ENCODE measurements around the gene MGST1. TPM values are rescaled to one million over a fixed set of nuclear protein-coding genes. Genes with fewer than 3 reads are reported as not detected.
A peak's percentile ranks its signal among the peaks of the same experiment; 100 is the strongest.

Gene MGST1
- polyA plus RNA-seq, 2 of the 4 experiments (the other 2 are of a cell fraction), result 949 to 1,309 TPM

GRCh38 chr12:16387919-16388318 is 40.5 kb downstream of the MGST1 start:
- H3K4me3 ChIP-seq, result no peak overlapping the region
- no peaks in the 10 kb centered on the region for H3K4me1 ChIP-seq
- H3K27ac ChIP-seq, result no peak overlapping the region
- no peak overlapping the region for H3K4me2 ChIP-seq
- ATAC-seq (no peak), DNase-seq (ENCODE audit: low read depth in 1 of 2, low spot score in 1 of 2) (no peak), FAIRE-seq (no peak)
- WGBS (ENCODE audit: missing lambda C conversion rate), result 97% methylated on average over 2 of the region's 2 CpGs
- TF ChIP-seq REST (IDR thresholded peaks at IDR 0.05), result no peak
- no peak for TF ChIP-seq JUN (IDR thresholded peaks at IDR 0.05)
- no peak for TF ChIP-seq BHLHE40 (IDR thresholded peaks at IDR 0.05; ENCODE audit: low read depth, low read length)
- no peak for TF ChIP-seq EHF (CRISPR knock-in tag; IDR thresholded peaks at IDR 0.05)
- CTCF ChIA-PET, result no interaction called here
- peaks cover 6% of the 10 kb centered on the region; the same call in 2 of the 3 replicates for H3K9me3 ChIP-seq
- POLR2A ChIA-PET, result no interaction called here

- ChIA-PET POLR2A (no interaction called here), CTCF (no interaction called here)
- no peak overlapping the region for H3K4me3 ChIP-seq
- ATAC-seq, result no peak
- no peaks in the 10 kb centered on the region for H3K4me1 ChIP-seq
- TF ChIP-seq HOXB5 (CRISPR knock-in tag; IDR thresholded peaks at IDR 0.05), result no peak
- no peak for TF ChIP-seq JUNB (IDR thresholded peaks at IDR 0.05)
- TF ChIP-seq HMGXB4 (CRISPR knock-in tag; IDR thresholded peaks at IDR 0.05; ENCODE audit: borderline replicate concordance), result no peak
- TF ChIP-seq CEBPB (IDR thresholded peaks at IDR 0.05), result peak; percentile 46 to 48; a peak in 3 of 4 replicates
- no peak for TF ChIP-seq FOSL2 (IDR thresholded peaks at IDR 0.05)
- no peak for TF ChIP-seq FOSL2 (CRISPR knock-in tag; IDR thresholded peaks at IDR 0.05)
- peaks cover 21% of the 10 kb centered on the region; the same call in 2 of the 3 replicates for H3K9me3 ChIP-seq
- no peak overlapping the region for H3K27ac ChIP-seq
- no peak for DNase-seq (ENCODE audit: low read depth in 1 of 2, low spot score in 1 of 2)
- no peak overlapping the region for H3K4me2 ChIP-seq
- WGBS (ENCODE audit: missing lambda C conversion rate), result 74% methylated on average over 4 of the region's 4 CpGs
- FAIRE-seq, result no peak
Measured at GRCh38 chr12:16389594-16389993, 42.1 kb downstream of the MGST1 start.

- H3K27ac ChIP-seq, result no peak overlapping the region
- ChIA-PET POLR2A (no interaction called here), CTCF (no interaction called here)
- peaks cover 29% of the 10 kb centered on the region; the same call in 2 of the 3 replicates for H3K9me3 ChIP-seq
- ATAC-seq (no peak), DNase-seq (ENCODE audit: low read depth in 1 of 2, low spot score in 1 of 2) (no peak), FAIRE-seq (no peak)
- no peak overlapping the region for H3K4me2 ChIP-seq
- WGBS (ENCODE audit: missing lambda C conversion rate), result 90% methylated on average over 1 of the region's 1 CpG
- TF ChIP-seq HOXB13 (CRISPR knock-in tag; IDR thresholded peaks at IDR 0.05; ENCODE audit: low read depth) (no peak), KDM1A (IDR thresholded peaks at IDR 0.05; ENCODE audit: low read depth) (no peak), CHD2 (IDR thresholded peaks at IDR 0.05; ENCODE audit: low read length, partially characterized antibody) (no peak), CBX2 (IDR thresholded peaks at IDR 0.05; ENCODE audit: borderline replicate concordance, low read depth) (no peak), FOSL2 (IDR thresholded peaks at IDR 0.05) (no peak), FOSL2 (CRISPR knock-in tag; IDR thresholded peaks at IDR 0.05) (no peak), HES2 (IDR thresholded peaks at IDR 0.05) (no peak), SMC3 (IDR thresholded peaks at IDR 0.05) (no peak), RAD21 (conservative IDR thresholded peaks at IDR 0.05 in 1 of 2, IDR thresholded peaks at IDR 0.05 in 1 of 2) (no peak), PHF8 (IDR thresholded peaks at IDR 0.05; ENCODE audit: borderline replicate concordance, low read depth) (no peak), HMGXB4 (CRISPR knock-in tag; IDR thresholded peaks at IDR 0.05; ENCODE audit: borderline replicate concordance) (no peak), RFX5 (IDR thresholded peaks at IDR 0.05) (no peak), NFE2L2 (conservative IDR thresholded peaks at IDR 0.05; ENCODE audit: low read length) (no peak), ZNF302 (CRISPR knock-in tag; IDR thresholded peaks at IDR 0.05) (no peak), MYC (IDR thresholded peaks at IDR 0.05; ENCODE audit: borderline replicate concordance, low read length) (no peak)
- H3K4me3 ChIP-seq, result no peak overlapping the region
- no peaks in the 10 kb centered on the region for H3K4me1 ChIP-seq
Measured at GRCh38 chr12:16392846-16393535, 45.5 kb downstream of the MGST1 start.

Data from A549 (cell line).